ENCODE measurements around the gene RARS2. TPM values are rescaled to one million over a fixed set of nuclear protein-coding genes. Genes with fewer than 3 reads are reported as not detected.
A peak's percentile ranks its signal among the peaks of the same experiment; 100 is the strongest.
"Not testable (repeated sequence)": the region's sequence is repeated elsewhere in the genome, so short reads cannot be mapped to it uniquely, and the experiment has no call there.

The RARS2 gene, protein sequence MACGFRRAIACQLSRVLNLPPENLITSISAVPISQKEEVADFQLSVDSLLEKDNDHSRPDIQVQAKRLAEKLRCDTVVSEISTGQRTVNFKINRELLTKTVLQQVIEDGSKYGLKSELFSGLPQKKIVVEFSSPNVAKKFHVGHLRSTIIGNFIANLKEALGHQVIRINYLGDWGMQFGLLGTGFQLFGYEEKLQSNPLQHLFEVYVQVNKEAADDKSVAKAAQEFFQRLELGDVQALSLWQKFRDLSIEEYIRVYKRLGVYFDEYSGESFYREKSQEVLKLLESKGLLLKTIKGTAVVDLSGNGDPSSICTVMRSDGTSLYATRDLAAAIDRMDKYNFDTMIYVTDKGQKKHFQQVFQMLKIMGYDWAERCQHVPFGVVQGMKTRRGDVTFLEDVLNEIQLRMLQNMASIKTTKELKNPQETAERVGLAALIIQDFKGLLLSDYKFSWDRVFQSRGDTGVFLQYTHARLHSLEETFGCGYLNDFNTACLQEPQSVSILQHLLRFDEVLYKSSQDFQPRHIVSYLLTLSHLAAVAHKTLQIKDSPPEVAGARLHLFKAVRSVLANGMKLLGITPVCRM
- total RNA-seq = 10 to 100 TPM; 33.8 to 57.7 (median 49.6) TPM

DNA sequence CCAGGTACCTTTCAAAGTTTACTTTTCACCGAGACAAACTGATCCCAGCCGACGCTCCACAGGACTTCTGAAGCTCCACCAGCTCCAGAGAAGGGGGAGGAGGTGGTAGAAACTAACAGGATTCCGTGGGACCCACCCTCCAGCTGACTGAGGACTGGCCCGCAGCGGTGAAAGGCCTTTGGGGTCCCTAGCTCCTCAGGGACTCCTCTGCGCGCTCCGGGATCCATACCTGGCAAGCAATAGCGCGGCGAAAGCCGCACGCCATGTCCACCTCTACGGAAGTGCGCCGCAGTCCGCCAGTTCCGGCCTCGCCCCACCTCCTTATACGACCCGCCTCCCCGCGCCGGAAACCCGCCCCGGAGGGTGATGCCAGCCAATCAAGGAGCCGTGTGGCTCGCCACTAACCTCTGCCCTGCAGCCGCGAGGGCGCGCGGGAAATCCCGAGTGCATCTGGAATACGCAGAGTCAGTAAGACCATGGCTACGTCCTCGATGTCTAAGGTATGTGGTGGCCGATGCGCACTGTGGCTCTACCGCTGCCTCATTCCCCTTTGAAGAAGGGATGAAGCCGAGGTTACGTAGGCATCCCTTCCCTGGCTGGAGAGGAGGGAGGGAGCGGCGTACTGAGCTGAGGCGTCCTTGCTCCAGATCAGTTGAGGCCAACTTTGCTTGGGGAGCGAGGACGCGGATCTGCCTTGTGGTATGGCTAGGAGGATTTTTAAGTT, at the start of gene RARS2, which contains the start of gene ORC3:
Gene RARS2, minus strand, starts transcription at position 295 of the 724 bp plus-strand sequence. Its CDS starts 30 bp downstream, at position 265.
Gene ORC3, plus strand, starts transcription at position 443 of the 724 bp plus-strand sequence. Its CDS starts 34 bp downstream, at position 477.
- H3K4me3 ChIP-seq = peak within 1 kb of the TSS; percentile 78 to 89 (median 82)
- ATAC-seq (replicated peaks in 6 of 8) = peak; percentile 95 to 99 (median 99)
- in situ Hi-C loops (cut with MboI; ENCODE audit: low pct_unique_long_range_greater_than_20kb in 2 of 9, low sequenced_read_pairs in 9 of 9, unreplicated experiment in 9 of 9) = no loop called here
- H3K27ac ChIP-seq = peak within 1 kb of the TSS; percentile 64 to 90
- WGBS, 10 experiments = 0 to 5% (median 0%) methylated on average over 1 to 12 of the region's 49 CpGs; no CpG with 5 or more reads in 3 of the 10 experiments
- H3K4me1 ChIP-seq (replicated peaks in 1 of 2) = peaks cover 4 to 22% of the 10 kb centered on the region in 2 donors

DNA sequence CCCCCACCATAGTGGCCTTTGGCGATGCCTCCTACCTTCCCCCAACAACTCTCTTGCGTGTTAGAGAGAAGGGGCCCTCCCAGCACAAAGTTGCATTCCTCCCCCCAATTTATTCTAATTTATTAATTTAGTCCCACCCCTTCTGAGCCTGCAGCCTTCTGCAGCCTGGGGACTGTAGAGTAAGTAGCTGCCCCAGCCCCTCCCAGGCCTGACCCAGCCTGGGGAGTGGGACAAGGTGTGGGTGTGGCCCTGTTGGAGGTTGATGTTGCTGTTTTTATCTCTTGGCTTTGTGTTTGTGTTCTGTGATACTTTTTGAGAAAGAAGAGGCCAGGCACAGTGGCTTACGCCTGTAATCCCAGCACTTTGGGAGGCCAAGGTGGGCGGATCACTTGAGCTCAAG, 49.6 kb upstream of the RARS2 start:
- WGBS, 10 experiments = 90 to 100% (median 100%) methylated on average over 1 to 4 of the region's 4 CpGs; no CpG with 5 or more reads in 5 of the 10 experiments
- Histone ChIP-seq H3K4me1 (replicated peaks in 1 of 2) (no peaks in the 10 kb centered on the region), H3K4me3 (no peak overlapping the region), H3K27ac (no peak overlapping the region)
- in situ Hi-C loops (cut with MboI; ENCODE audit: low pct_unique_long_range_greater_than_20kb in 2 of 9, low sequenced_read_pairs in 9 of 9, unreplicated experiment in 9 of 9) = no loop called here
- no peak for ATAC-seq (replicated peaks in 6 of 8)

DNA sequence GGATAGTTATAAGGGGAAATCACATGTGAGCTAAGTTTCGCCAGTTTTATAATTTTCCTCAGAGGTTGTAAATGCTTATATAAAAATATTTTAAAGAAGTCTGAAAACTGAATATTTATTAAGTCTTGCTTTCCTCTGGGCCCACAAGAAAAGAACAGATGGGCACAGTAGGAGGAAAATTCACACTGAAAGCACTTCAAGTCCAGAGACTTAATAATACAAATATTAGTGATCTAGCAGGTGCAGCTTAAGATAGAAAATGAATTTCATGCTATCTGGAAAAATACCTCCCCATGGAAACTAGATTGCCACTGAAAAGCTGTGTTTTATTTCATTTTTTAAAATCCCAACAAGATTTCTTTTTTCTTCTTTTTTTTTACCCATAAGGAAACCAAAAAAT, 47.3 kb upstream of the RARS2 start:
- ATAC-seq (replicated peaks in 6 of 8) = no peak
- WGBS, 10 experiments = 81 to 100% (median 100%) methylated on average over 1 of the region's 1 CpG; no CpG with 5 or more reads in 4 of the 10 experiments
- Histone ChIP-seq H3K27ac (no peak overlapping the region), H3K4me1 (replicated peaks in 1 of 2) (no peaks in the 10 kb centered on the region), H3K4me3 (no peak overlapping the region)
- in situ Hi-C loops (cut with MboI; ENCODE audit: low pct_unique_long_range_greater_than_20kb in 2 of 9, low sequenced_read_pairs in 9 of 9, unreplicated experiment in 9 of 9) = no loop called here

DNA sequence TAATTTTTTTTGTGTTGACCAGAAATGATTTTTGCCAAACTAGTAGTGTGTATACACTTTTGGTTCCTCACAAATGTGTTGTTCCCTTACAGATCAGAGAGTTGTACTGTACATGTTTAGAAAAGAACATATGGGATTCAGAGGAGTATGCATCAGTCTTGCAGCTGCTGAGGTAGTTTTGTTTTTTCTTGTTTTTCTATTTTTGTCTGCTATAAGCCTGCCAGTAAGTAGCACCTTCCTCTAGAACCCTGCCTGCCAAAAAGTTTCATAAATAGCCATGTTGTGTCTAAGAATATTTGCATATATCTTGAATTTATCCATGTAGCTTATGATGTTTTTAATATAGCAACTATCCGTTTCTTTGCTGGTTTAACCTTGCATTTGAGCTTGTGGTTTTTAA, 46.5 kb upstream of the RARS2 start:
- ATAC-seq (replicated peaks in 6 of 8) = no peak
- WGBS, 10 experiments = 43 to 100% (median 100%) methylated on average over 1 of the region's 1 CpG; no CpG with 5 or more reads in 3 of the 10 experiments
- Histone ChIP-seq H3K27ac (no peak overlapping the region), H3K4me3 (no peak overlapping the region), H3K4me1 (replicated peaks in 1 of 2) (no peaks in the 10 kb centered on the region)
- in situ Hi-C loops (cut with MboI; ENCODE audit: low pct_unique_long_range_greater_than_20kb in 2 of 9, low sequenced_read_pairs in 9 of 9, unreplicated experiment in 9 of 9) = no loop called here

DNA sequence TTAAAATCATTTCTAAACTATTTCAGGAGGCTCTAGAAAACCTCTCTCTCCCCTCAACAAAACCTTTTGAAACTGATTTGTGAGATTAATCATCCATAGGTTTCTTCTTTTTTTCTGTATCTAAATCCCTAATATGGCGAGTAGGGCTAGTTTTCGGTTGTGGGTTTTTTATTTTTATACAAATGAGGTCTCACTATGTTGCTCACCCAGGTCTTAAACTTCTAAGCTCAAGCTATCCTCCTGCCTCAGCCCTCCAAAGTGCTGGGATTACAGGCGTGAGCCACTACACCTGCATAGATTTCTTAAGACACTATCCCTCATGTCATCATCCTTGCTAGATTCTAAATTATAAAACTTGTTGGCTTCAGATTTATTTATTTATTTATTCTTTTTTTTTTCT, 44.1 kb upstream of the RARS2 start:
- WGBS, 10 experiments = 69 to 100% (median 81%) methylated on average over 2 to 3 of the region's 3 CpGs

DNA sequence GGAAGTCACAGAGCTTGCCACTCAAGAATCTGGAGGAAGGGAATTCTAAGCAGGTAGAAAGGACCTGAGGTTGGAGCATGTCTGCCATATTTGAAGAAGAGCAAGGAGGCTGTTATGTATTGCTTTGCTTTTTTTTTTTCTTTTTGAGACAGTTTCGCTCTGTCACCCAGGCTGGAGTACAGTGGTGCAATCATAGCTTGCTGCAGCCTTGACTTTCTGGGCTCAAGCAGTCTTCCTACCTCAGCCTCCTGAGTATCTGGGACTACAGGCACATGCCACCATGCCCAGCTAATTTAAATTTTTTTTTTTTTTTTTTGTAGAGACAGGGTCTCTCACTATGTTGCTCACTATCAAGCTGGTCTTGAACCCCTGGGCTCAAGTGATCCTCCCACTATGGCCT, 41.0 kb upstream of the RARS2 start:
- H3K4me3 ChIP-seq = no peak overlapping the region
- in situ Hi-C loops (cut with MboI; ENCODE audit: low pct_unique_long_range_greater_than_20kb in 2 of 9, low sequenced_read_pairs in 9 of 9, unreplicated experiment in 9 of 9) = no loop called here
- WGBS, 10 experiments = 100% methylated on average over 1 of the region's 1 CpG; no CpG with 5 or more reads in 3 of the 10 experiments
- no peak overlapping the region for H3K27ac ChIP-seq
- ATAC-seq (replicated peaks in 6 of 8) = no peak
- no peaks in the 10 kb centered on the region for H3K4me1 ChIP-seq (replicated peaks in 1 of 2)

More for the DNA sequence above, 44.1 kb upstream of the RARS2 start:
- Histone ChIP-seq H3K4me1 (replicated peaks in 1 of 2) (no peaks in the 10 kb centered on the region), H3K4me3 (no peak overlapping the region), H3K27ac (no peak overlapping the region)
- ATAC-seq (replicated peaks in 6 of 8) = no peak
- in situ Hi-C loops (cut with MboI; ENCODE audit: low pct_unique_long_range_greater_than_20kb in 2 of 9, low sequenced_read_pairs in 9 of 9, unreplicated experiment in 9 of 9) = no loop called here

DNA sequence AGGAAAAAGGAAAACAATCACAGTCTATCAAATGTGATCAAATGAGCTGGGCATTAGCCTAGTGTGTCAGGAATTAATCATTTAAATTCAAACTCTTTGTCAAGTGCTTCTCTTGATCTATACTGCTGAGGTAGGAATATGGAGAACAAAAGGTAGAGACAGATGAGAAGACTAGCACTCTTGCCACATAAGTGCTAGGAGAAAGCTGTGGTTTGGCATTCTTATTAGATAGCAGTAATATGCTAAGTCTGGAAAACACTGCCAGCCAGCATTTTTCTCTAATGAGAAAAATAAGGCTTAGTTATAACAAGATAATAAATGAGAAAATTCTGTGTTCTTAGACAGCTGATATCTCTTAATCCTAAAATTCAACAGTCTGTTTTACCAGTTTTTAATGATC, 39.1 kb upstream of the RARS2 start:
- peak in 2 of 8 experiments; percentile 20 to 25 for ATAC-seq (replicated peaks in 6 of 8)
- in situ Hi-C loops (cut with MboI; ENCODE audit: low pct_unique_long_range_greater_than_20kb in 2 of 9, low sequenced_read_pairs in 9 of 9, unreplicated experiment in 9 of 9) = no loop called here
- H3K27ac ChIP-seq = no peak overlapping the region
- no peaks in the 10 kb centered on the region for H3K4me1 ChIP-seq (replicated peaks in 1 of 2)
- no peak overlapping the region for H3K4me3 ChIP-seq

DNA sequence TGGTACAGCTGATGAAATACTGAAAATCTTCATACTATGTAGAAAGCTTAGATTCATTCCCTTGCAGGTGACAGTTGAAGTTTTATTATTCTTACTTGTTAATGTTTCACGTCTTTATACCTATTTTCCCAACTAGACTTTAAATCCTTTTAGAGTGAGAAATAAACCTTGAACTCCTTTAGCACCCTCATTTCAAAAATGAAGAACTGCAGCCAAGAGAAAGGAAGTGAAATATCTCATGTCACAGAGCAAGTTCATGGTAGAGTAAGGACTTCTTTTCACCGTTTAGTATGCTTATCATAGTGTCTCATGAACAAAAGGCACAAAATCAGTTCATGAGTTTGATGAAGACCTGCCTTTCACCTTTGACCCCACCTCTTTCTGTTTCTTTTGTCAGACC, 38.6 kb upstream of the RARS2 start:
- in situ Hi-C loops (cut with MboI; ENCODE audit: low pct_unique_long_range_greater_than_20kb in 2 of 9, low sequenced_read_pairs in 9 of 9, unreplicated experiment in 9 of 9) = no loop called here
- H3K4me3 ChIP-seq = no peak overlapping the region
- H3K27ac ChIP-seq = no peak overlapping the region
- ATAC-seq (replicated peaks in 6 of 8) = no peak
- H3K4me1 ChIP-seq (replicated peaks in 1 of 2) = no peaks in the 10 kb centered on the region
- 0 to 100% (median 63%) methylated on average over 1 to 2 of the region's 2 CpGs; no CpG with 5 or more reads in 1 of the 10 experiments for WGBS, 10 experiments

DNA sequence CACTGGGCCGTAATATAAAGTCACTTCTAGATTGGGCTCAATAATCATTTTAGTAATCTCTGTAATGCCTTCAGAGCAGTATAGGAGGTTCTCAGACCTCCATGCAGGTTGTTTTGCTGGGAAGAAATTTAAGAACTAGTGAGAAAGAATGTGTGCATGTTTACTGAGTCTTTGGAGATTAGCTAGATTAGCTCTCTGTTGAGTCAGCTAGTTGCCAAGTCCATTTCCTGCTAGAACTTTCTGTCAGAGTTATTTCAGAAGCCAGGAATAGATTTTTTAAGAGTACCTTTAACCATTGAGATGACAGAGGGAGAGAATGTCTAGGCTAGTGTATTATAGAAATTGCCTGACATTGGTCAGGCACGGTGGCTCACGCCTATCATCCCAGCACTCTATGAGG, 33.5 kb upstream of the RARS2 start:
- no peaks in the 10 kb centered on the region for H3K4me1 ChIP-seq (replicated peaks in 1 of 2)
- 92 to 100% (median 100%) methylated on average over 1 to 3 of the region's 3 CpGs; no CpG with 5 or more reads in 4 of the 10 experiments for WGBS, 10 experiments
- no peak overlapping the region for H3K4me3 ChIP-seq
- in situ Hi-C loops (cut with MboI; ENCODE audit: low pct_unique_long_range_greater_than_20kb in 2 of 9, low sequenced_read_pairs in 9 of 9, unreplicated experiment in 9 of 9) = no loop called here
- no peak overlapping the region for H3K27ac ChIP-seq
- no peak for ATAC-seq (replicated peaks in 6 of 8)

DNA sequence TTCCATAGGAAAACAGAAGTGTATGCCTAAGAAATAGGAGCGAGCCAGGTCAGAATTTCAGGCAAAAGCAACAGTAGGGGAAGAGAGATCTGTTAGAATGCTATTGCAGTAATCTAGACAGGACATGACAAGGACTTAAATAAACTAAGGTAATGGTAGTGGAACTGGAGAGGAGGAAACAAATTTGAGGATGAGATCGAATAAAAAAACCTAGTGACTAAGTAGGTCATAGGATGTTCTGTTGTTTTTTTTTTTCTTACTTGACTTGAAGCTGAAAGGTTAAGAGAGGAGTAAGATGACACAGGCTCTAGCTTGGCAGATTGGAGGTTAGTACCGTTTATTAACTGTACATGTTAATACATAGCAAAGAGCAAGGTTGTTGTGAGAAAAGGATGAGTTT, 28.7 kb upstream of the RARS2 start:
- 72 to 100% (median 100%) methylated on average over 1 to 3 of the region's 3 CpGs; no CpG with 5 or more reads in 1 of the 10 experiments for WGBS, 10 experiments
- H3K4me1 ChIP-seq (replicated peaks in 1 of 2) = no peaks in the 10 kb centered on the region
- no peak for ATAC-seq (replicated peaks in 6 of 8)
- in situ Hi-C loops (cut with MboI; ENCODE audit: low pct_unique_long_range_greater_than_20kb in 2 of 9, low sequenced_read_pairs in 9 of 9, unreplicated experiment in 9 of 9) = no loop called here
- no peak overlapping the region for H3K27ac ChIP-seq
- no peak overlapping the region for H3K4me3 ChIP-seq

DNA sequence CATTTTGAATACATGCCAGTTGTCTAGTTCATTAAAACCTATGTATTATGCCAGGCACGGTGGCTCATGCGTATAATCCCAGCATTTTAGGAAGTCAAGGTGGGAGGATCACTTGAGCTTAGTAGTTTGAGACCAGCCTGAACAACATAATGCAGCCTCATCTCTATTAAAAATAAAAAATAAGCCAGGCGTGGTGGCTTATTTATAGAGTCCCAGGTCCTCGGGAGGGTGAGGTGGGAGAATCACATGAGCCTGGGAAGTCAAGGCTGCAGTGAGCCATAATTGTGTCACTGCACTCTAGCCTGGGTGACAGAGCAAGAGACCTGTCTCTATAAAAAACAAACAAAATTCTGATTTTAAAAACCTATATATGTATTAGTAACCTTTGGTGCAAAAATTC, 27.6 kb upstream of the RARS2 start:
- in situ Hi-C loops (cut with MboI; ENCODE audit: low pct_unique_long_range_greater_than_20kb in 2 of 9, low sequenced_read_pairs in 9 of 9, unreplicated experiment in 9 of 9) = no loop called here
- no peak for ATAC-seq (replicated peaks in 6 of 8)
- no peak overlapping the region for H3K27ac ChIP-seq
- WGBS, 10 experiments = 83 to 100% (median 98%) methylated on average over 1 to 4 of the region's 4 CpGs; no CpG with 5 or more reads in 2 of the 10 experiments
- no peak overlapping the region for H3K4me3 ChIP-seq
- H3K4me1 ChIP-seq (replicated peaks in 1 of 2) = no peaks in the 10 kb centered on the region

DNA sequence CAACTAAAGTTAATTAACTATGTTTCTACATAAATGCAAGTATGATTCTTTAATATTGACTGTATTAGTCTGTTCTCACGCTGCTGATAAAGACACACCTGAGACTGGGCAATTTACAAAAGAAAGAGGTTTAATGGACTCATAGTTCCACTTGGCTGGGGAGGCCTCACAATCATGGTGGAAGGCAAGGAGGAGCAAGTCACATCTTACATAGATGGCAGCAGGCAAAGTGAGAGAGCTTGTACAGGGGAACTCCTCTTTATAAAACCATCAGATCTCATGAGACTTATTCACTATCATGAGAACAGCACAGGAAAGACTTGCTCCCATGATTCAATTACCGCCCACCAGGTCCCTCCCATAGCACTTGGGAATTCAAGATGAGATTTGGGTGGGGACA, 23.2 kb upstream of the RARS2 start:
- in situ Hi-C loops (cut with MboI; ENCODE audit: low pct_unique_long_range_greater_than_20kb in 2 of 9, low sequenced_read_pairs in 9 of 9, unreplicated experiment in 9 of 9); H3K27ac ChIP-seq: not testable (repeated sequence)

DNA sequence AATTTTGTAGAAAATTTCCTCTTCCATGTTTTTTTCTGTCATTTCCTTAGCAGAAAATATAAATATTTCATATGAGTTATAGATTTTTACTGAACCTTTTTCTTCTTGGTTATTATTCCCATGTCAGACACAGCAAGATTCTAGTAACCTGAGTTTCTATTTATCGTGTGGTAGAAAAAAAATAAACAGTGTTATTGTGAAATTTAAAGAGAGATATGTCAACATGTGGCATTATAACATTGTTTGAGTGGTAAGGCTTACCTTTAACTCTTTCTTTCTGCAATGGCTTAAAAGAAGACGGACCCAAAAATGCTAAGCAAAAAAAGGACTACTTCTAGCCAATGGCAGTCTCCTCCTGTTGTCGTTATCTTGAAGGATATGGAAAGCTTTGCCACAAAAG, 19.0 kb upstream of the RARS2 start:
- H3K4me3 ChIP-seq = no peak overlapping the region
- WGBS, 10 experiments = 77 to 100% (median 93%) methylated on average over 1 to 3 of the region's 3 CpGs
- no peak overlapping the region for H3K27ac ChIP-seq
- ATAC-seq (replicated peaks in 6 of 8) = no peak
- H3K4me1 ChIP-seq (replicated peaks in 1 of 2) = peaks cover 3 to 4% of the 10 kb centered on the region in 2 donors
- in situ Hi-C loops (cut with MboI; ENCODE audit: low pct_unique_long_range_greater_than_20kb in 2 of 9, low sequenced_read_pairs in 9 of 9, unreplicated experiment in 9 of 9) = no loop called here

More for the DNA sequence above, 23.2 kb upstream of the RARS2 start:
- not testable (repeated sequence) for ATAC-seq (replicated peaks in 6 of 8); H3K4me3 ChIP-seq; H3K4me1 ChIP-seq (replicated peaks in 1 of 2)
- WGBS, 10 experiments = 80 to 100% (median 100%) methylated on average over 1 to 2 of the region's 2 CpGs; no CpG with 5 or more reads in 2 of the 10 experiments

Measured in motor neuron (in vitro differentiated cells).